ENCODE data around the gene CNTROB. TPM values are rescaled to one million over a fixed set of nuclear protein-coding genes. Genes with fewer than 3 reads are reported as not detected.

The CNTROB gene
- total and polyA plus RNA-seq, 2 donors: 18.9 to 39.0 TPM

DNA sequence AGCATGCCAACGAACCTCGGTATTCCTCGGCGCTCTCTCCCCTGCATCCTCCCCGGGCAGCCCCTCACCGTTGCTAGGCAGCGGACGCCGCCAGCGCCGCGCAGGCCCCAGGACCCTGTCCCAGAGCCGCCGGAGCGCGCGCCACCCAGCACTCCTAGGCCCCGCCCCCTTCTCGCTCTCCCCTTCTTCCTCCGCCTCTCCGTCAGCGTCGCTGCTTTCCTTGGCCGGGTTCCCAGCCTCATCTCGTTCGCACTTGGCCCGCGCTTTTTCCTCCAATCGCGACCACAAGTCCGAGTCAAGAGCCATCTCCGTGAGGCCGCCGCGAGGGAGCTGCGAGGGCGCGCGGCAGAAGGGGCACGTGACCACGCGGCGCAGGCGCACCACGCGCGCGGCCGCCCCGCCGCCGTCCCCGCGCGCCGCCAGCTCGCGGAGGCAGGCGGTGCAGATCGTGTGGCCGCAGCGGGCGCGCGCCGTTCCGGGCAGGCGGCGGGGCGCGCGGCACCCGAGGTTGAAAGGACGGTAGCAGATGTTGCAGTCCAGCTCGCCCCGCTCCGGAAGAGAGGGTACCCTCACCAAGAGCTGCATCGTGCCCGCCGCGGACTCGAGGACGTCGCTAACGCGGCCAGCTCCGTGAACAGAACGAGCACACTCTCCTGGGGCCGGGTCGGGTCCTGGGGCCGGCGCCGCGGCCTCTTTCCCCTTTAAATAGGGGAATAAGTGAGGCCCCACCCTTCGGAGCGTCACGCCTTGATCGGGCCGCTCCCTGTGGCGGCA is 16.2 kb upstream of the CNTROB start, which contains the start of gene RNF227:
Gene RNF227, minus strand, starts transcription at position 679 of the 774 bp plus-strand sequence. Its CDS starts 94 bp downstream, at position 585.
- H3K27ac ChIP-seq (ENCODE audit: low read depth in 1 of 2, low read length in 1 of 2): peak within 1 kb of the TSS; percentile 86 to 92
- H3K4me3 ChIP-seq (ENCODE audit: low read length in 2 of 2): peak within 1 kb of the TSS; percentile 67 to 69
- peaks cover 0 to 6% of the 10 kb centered on the region in 2 donors for H3K9me3 ChIP-seq (ENCODE audit: control insufficient read depth in 2 of 2, insufficient read depth in 1 of 2, low read length in 1 of 2)
- peaks cover 0 to 4% of the 10 kb centered on the region in 2 donors for H3K27me3 ChIP-seq (ENCODE audit: control insufficient read depth in 2 of 2, insufficient read depth in 1 of 2, low read length in 1 of 2)
- peak; percentile 49 to 90 (median 79) for DNase-seq (ENCODE audit: low read depth in 6 of 9, low spot score in 9 of 9)
- peaks cover 15 to 21% of the 10 kb centered on the region in 2 donors for H3K4me1 ChIP-seq (ENCODE audit: control insufficient read depth in 2 of 2, insufficient read depth in 2 of 2, low read length in 2 of 2)
- under 1% methylated on average over 100 of the region's 100 CpGs for WGBS
- H3K36me3 ChIP-seq (ENCODE audit: control insufficient read depth in 2 of 2, insufficient read depth in 2 of 2, low read length in 1 of 2): peaks cover 16 to 18% of the 10 kb centered on the region in 2 donors

DNA sequence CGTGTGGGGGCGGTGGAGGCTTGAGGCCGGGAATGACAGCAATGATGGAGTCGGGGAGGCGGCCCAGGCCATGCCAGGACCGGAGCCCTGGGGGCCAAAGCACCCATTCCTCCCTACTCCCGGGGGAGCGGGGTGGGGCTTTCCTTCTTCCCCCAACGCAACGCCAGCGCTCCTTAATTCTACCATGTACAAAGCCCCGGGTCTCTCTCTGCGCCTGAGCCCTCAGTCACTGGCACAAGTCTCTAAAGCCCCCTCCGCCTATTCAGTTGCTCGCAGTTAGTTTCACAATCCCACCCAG is 15.7 kb upstream of the CNTROB start:
- peak overlapping the region; percentile 74 to 92 for H3K27ac ChIP-seq (ENCODE audit: low read depth in 1 of 2, low read length in 1 of 2)
- no peak for DNase-seq (ENCODE audit: low read depth in 6 of 9, low spot score in 9 of 9)
- peaks cover 15 to 21% of the 10 kb centered on the region in 2 donors for H3K4me1 ChIP-seq (ENCODE audit: control insufficient read depth in 2 of 2, insufficient read depth in 2 of 2, low read length in 2 of 2)
- WGBS: 65% methylated on average over 15 of the region's 15 CpGs
- H3K36me3 ChIP-seq (ENCODE audit: control insufficient read depth in 2 of 2, insufficient read depth in 2 of 2, low read length in 1 of 2): peaks cover 11 to 13% of the 10 kb centered on the region in 2 donors
- H3K27me3 ChIP-seq (ENCODE audit: control insufficient read depth in 2 of 2, insufficient read depth in 1 of 2, low read length in 1 of 2): peaks cover 0 to 4% of the 10 kb centered on the region in 2 donors
- H3K9me3 ChIP-seq (ENCODE audit: control insufficient read depth in 2 of 2, insufficient read depth in 1 of 2, low read length in 1 of 2): peaks cover 0 to 6% of the 10 kb centered on the region in 2 donors
- H3K4me3 ChIP-seq (ENCODE audit: low read length in 2 of 2): peak overlapping the region; percentile 67 to 69

DNA sequence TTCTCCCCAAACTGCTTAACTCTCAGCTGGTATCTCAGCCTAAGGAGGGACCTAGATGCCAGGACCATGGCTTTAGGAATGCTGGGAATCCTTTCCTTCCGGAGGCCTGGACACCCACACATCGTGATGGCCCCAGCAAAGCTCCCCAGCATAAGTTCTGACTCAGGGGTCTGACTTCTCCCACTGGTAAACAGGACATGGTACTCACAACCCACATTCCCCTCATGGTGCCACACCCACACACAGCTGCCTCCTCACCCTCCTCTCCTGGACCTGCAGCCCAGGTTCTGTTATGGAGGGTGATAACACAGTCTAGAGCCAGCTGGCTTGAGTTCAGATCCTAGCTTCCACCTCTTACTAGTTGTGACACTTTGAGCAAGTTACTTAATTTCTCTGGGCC is 15.2 kb upstream of the CNTROB start:
- H3K27me3 ChIP-seq (ENCODE audit: control insufficient read depth in 2 of 2, insufficient read depth in 1 of 2, low read length in 1 of 2): peaks cover 0 to 4% of the 10 kb centered on the region in 2 donors
- H3K36me3 ChIP-seq (ENCODE audit: control insufficient read depth in 2 of 2, insufficient read depth in 2 of 2, low read length in 1 of 2): peaks cover 6 to 8% of the 10 kb centered on the region in 2 donors
- peak overlapping the region in 1 of 2 donors; percentile 36 for H3K27ac ChIP-seq (ENCODE audit: low read depth in 1 of 2, low read length in 1 of 2)
- WGBS: 94% methylated on average over 2 of the region's 2 CpGs
- peaks cover 15 to 21% of the 10 kb centered on the region in 2 donors for H3K4me1 ChIP-seq (ENCODE audit: control insufficient read depth in 2 of 2, insufficient read depth in 2 of 2, low read length in 2 of 2)
- no peak overlapping the region for H3K4me3 ChIP-seq (ENCODE audit: low read length in 2 of 2)
- H3K9me3 ChIP-seq (ENCODE audit: control insufficient read depth in 2 of 2, insufficient read depth in 1 of 2, low read length in 1 of 2): peaks cover 0 to 6% of the 10 kb centered on the region in 2 donors
- no peak for DNase-seq (ENCODE audit: low read depth in 6 of 9, low spot score in 9 of 9)

DNA sequence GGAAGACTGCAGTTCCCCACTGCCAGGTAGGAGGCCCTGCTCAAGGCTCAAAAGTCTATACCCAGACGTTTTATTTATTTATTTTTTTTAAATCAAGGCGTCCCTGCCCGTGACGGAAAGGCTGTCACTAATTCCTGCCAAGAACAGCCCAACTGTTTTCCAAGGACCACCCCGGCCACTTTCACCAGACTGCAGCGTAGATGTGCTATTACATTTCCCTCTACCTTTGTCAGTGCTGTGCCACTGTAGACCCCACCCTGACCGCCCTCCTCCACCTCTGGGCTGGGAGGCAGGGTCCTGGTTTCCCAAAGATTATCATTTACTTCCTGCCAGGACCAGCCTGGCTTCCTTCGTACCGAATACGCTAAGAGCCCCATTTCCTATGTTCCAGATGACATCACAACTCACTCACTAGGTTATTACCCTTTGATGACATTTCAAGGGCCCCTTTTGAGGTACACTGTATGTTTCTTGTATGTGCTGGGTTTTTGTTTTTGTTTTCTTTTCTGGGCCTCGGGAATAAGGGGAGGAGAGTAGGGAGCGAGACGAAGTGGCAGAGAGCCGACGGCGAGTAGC is 9.6 kb upstream of the CNTROB start:
- Histone ChIP-seq H3K36me3 (ENCODE audit: control insufficient read depth in 2 of 2, insufficient read depth in 2 of 2, low read length in 1 of 2) (peaks cover 0 to 5% of the 10 kb centered on the region in 2 donors), H3K9me3 (ENCODE audit: control insufficient read depth in 2 of 2, insufficient read depth in 1 of 2, low read length in 1 of 2) (no peaks in the 10 kb centered on the region), H3K4me1 (ENCODE audit: control insufficient read depth in 2 of 2, insufficient read depth in 2 of 2, low read length in 2 of 2) (peaks cover 10 to 20% of the 10 kb centered on the region in 2 donors), H3K4me3 (ENCODE audit: low read length in 2 of 2) (peak overlapping the region; percentile 51 to 55), H3K27me3 (ENCODE audit: control insufficient read depth in 2 of 2, insufficient read depth in 1 of 2, low read length in 1 of 2) (no peaks in the 10 kb centered on the region), H3K27ac (ENCODE audit: low read depth in 1 of 2, low read length in 1 of 2) (peak overlapping the region; percentile 89 to 91)
- peak in 2 of 9 donors; percentile 68 to 83 for DNase-seq (ENCODE audit: low read depth in 6 of 9, low spot score in 9 of 9)
- 47% methylated on average over 16 of the region's 16 CpGs for WGBS

DNA sequence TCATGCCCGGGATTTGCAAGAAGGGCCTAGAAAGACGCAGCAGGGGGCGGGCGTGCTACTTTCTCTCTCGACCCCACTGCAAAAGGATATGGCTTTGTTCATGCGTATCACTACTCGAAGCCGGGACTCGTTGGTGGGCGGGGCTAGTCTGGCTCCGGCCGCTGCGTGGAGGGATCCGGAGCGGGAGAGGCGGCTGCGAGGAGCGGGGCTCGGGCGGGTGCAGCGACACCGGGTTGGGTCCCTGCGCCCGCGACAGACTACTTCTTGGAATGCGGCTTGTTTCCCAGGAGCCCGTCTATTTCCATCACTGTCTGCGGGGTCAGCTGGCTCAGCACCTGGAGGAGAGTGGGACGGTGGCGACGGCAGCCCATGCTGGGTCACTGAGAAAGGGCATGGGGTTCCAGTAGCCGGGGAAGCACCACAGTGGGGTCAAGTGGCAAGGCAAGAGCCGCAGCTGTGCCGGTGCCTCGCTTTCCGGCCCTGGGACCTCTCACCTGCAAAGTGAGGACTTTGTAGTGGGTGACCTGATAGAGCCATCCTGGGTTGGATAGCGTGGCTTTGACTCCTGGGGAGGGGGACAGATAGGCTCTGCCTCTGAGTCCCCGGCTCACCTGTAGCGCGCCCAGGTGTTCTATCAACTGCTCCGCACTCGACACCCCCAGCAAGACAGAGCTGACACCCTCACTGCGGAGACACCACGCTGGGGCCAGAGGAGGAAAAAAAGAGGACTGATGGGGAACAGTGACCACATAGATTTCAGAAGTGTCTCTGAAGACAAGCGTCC is 9.0 kb upstream of the CNTROB start:
- Histone ChIP-seq H3K4me3 (ENCODE audit: low read length in 2 of 2) (peak overlapping the region; percentile 51 to 55), H3K27me3 (ENCODE audit: control insufficient read depth in 2 of 2, insufficient read depth in 1 of 2, low read length in 1 of 2) (no peaks in the 10 kb centered on the region), H3K9me3 (ENCODE audit: control insufficient read depth in 2 of 2, insufficient read depth in 1 of 2, low read length in 1 of 2) (no peaks in the 10 kb centered on the region), H3K27ac (ENCODE audit: low read depth in 1 of 2, low read length in 1 of 2) (peak overlapping the region; percentile 89 to 91), H3K36me3 (ENCODE audit: control insufficient read depth in 2 of 2, insufficient read depth in 2 of 2, low read length in 1 of 2) (peaks cover 0 to 10% of the 10 kb centered on the region in 2 donors), H3K4me1 (ENCODE audit: control insufficient read depth in 2 of 2, insufficient read depth in 2 of 2, low read length in 2 of 2) (peaks cover 10 to 20% of the 10 kb centered on the region in 2 donors)
- WGBS: 28% methylated on average over 45 of the region's 45 CpGs
- peak in 7 of 9 donors; percentile 80 to 95 (median 89) for DNase-seq (ENCODE audit: low read depth in 6 of 9, low spot score in 9 of 9)

DNA sequence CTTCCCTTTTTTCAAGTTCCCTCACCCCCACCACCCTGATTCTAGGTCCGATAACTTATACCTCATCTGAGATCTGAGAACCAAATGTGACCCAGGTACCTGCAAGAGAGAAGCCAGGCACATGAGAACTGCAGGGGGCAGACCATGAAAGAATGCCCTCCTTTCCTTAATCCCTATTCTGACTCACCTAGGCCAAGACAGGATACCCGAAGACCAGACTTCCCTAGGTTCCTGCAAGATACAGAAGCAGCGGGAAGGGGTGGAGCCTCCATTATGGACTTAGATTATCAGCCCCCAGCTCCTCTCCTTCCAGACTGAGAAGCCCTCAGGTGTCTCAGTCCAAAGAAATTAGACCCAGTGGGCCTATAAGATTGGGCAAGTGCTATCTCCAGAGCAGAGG is 4.4 kb upstream of the CNTROB start:
- no peaks in the 10 kb centered on the region for H3K9me3 ChIP-seq (ENCODE audit: control insufficient read depth in 2 of 2, insufficient read depth in 1 of 2, low read length in 1 of 2)
- peaks cover 16 to 44% of the 10 kb centered on the region in 2 donors for H3K4me1 ChIP-seq (ENCODE audit: control insufficient read depth in 2 of 2, insufficient read depth in 2 of 2, low read length in 2 of 2)
- no peak overlapping the region for H3K27ac ChIP-seq (ENCODE audit: low read depth in 1 of 2, low read length in 1 of 2)
- H3K4me3 ChIP-seq (ENCODE audit: low read length in 2 of 2): no peak overlapping the region
- peaks cover 0 to 19% of the 10 kb centered on the region in 2 donors for H3K36me3 ChIP-seq (ENCODE audit: control insufficient read depth in 2 of 2, insufficient read depth in 2 of 2, low read length in 1 of 2)
- H3K27me3 ChIP-seq (ENCODE audit: control insufficient read depth in 2 of 2, insufficient read depth in 1 of 2, low read length in 1 of 2): no peaks in the 10 kb centered on the region
- 94% methylated on average over 3 of the region's 3 CpGs for WGBS
- no peak for DNase-seq (ENCODE audit: low read depth in 6 of 9, low spot score in 9 of 9)

DNA sequence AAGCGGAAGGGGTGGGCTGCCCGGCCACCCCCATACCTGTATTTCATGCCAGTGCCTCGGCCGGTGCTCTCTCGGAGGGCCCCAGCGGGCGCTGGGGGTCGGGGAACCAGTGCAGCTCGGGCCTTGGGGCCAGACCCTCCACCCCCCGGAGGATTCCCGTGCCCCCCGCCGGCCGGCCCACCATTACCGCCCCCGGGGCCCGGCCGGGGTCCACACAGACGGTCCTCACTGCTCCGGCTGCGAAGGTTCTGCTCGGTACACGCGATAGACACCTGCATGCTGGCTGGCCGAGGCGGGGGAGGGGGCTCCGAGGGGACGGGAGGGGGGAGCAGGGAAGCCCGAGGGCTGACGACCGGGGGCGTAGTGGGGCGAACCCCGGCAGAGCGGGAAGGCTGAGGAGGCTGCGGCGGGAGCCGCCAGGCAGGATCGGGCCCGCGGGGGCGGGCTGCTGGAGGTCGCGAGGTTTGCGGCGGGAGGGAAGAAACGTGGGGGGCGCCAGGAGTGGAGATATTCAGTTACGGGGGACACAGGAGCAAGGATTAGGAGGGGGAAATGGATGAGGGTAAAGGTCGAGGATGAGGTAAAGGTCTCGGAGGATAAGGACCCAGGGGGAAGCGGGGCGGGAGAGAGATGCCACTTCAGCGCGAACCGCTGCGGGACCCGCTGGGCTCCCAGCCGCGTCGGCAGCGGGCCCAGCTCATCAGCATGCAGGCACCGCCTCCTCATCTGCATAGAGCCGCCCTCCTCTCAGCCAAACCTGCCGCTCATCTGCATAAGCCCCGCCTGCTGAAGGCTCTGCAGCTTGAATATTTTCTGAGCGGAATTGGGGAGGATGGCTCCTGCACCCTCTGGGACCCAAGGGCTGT is 2.6 kb upstream of the CNTROB start, which contains the start of gene KCNAB3:
Gene KCNAB3, minus strand, starts transcription at position 699 of the 866 bp plus-strand sequence. Its CDS starts 421 bp downstream, at position 278.
- Histone ChIP-seq H3K4me3 (ENCODE audit: low read length in 2 of 2) (peak within 1 kb of the TSS; percentile 25 to 36), H3K27ac (ENCODE audit: low read depth in 1 of 2, low read length in 1 of 2) (no peak within 1 kb of the TSS), H3K36me3 (ENCODE audit: control insufficient read depth in 2 of 2, insufficient read depth in 2 of 2, low read length in 1 of 2) (peaks cover 0 to 14% of the 10 kb centered on the region in 2 donors), H3K4me1 (ENCODE audit: control insufficient read depth in 2 of 2, insufficient read depth in 2 of 2, low read length in 2 of 2) (peaks cover 22 to 49% of the 10 kb centered on the region in 2 donors), H3K9me3 (ENCODE audit: control insufficient read depth in 2 of 2, insufficient read depth in 1 of 2, low read length in 1 of 2) (no peaks in the 10 kb centered on the region), H3K27me3 (ENCODE audit: control insufficient read depth in 2 of 2, insufficient read depth in 1 of 2, low read length in 1 of 2) (no peaks in the 10 kb centered on the region)
- WGBS: 67% methylated on average over 67 of the region's 67 CpGs
- DNase-seq (ENCODE audit: low read depth in 6 of 9, low spot score in 9 of 9): peak; percentile 43 to 90 (median 71)

All from thymus (tissue), 11 donors.